ENCODE measurements around the gene FBXL3. TPM values are rescaled to one million over a fixed set of nuclear protein-coding genes. Genes with fewer than 3 reads are reported as not detected.

The FBXL3 gene
- total and polyA plus RNA-seq, 2 experiments from 2014 or later = 5.0 to 14.6 TPM

DNA sequence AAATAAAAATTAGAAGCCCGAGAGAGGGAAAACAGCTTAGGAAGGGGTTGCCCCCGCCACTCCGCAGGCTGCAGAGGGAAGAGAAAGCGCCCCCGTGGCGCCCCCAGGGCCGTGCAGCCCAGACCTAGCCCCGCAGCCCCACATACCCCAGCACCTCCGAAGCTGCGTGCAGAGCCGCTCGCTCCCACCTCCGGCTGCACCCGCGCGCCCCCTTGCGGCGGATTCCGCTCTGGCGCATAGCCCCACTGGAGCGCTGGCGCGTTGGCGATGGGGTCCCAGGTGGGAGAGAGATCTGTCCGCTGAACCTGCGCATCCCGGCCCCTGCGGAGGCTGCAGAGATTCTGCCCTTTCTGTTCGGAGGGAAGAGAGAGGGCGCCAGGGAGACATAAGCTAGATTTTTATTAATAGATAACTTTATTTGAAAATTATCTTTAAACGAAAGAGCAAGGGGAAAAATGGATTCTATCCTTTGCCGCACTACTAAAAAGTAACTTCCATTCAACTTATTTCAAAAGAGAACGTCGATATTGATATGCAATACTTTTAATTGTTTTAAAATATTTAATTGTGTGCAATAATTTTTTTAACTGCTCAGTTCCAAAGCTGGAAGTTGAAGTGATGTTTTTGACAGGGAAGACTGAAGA, 46.8 kb downstream of the FBXL3 start (continued):
- TF ChIP-seq, protein P1, sequence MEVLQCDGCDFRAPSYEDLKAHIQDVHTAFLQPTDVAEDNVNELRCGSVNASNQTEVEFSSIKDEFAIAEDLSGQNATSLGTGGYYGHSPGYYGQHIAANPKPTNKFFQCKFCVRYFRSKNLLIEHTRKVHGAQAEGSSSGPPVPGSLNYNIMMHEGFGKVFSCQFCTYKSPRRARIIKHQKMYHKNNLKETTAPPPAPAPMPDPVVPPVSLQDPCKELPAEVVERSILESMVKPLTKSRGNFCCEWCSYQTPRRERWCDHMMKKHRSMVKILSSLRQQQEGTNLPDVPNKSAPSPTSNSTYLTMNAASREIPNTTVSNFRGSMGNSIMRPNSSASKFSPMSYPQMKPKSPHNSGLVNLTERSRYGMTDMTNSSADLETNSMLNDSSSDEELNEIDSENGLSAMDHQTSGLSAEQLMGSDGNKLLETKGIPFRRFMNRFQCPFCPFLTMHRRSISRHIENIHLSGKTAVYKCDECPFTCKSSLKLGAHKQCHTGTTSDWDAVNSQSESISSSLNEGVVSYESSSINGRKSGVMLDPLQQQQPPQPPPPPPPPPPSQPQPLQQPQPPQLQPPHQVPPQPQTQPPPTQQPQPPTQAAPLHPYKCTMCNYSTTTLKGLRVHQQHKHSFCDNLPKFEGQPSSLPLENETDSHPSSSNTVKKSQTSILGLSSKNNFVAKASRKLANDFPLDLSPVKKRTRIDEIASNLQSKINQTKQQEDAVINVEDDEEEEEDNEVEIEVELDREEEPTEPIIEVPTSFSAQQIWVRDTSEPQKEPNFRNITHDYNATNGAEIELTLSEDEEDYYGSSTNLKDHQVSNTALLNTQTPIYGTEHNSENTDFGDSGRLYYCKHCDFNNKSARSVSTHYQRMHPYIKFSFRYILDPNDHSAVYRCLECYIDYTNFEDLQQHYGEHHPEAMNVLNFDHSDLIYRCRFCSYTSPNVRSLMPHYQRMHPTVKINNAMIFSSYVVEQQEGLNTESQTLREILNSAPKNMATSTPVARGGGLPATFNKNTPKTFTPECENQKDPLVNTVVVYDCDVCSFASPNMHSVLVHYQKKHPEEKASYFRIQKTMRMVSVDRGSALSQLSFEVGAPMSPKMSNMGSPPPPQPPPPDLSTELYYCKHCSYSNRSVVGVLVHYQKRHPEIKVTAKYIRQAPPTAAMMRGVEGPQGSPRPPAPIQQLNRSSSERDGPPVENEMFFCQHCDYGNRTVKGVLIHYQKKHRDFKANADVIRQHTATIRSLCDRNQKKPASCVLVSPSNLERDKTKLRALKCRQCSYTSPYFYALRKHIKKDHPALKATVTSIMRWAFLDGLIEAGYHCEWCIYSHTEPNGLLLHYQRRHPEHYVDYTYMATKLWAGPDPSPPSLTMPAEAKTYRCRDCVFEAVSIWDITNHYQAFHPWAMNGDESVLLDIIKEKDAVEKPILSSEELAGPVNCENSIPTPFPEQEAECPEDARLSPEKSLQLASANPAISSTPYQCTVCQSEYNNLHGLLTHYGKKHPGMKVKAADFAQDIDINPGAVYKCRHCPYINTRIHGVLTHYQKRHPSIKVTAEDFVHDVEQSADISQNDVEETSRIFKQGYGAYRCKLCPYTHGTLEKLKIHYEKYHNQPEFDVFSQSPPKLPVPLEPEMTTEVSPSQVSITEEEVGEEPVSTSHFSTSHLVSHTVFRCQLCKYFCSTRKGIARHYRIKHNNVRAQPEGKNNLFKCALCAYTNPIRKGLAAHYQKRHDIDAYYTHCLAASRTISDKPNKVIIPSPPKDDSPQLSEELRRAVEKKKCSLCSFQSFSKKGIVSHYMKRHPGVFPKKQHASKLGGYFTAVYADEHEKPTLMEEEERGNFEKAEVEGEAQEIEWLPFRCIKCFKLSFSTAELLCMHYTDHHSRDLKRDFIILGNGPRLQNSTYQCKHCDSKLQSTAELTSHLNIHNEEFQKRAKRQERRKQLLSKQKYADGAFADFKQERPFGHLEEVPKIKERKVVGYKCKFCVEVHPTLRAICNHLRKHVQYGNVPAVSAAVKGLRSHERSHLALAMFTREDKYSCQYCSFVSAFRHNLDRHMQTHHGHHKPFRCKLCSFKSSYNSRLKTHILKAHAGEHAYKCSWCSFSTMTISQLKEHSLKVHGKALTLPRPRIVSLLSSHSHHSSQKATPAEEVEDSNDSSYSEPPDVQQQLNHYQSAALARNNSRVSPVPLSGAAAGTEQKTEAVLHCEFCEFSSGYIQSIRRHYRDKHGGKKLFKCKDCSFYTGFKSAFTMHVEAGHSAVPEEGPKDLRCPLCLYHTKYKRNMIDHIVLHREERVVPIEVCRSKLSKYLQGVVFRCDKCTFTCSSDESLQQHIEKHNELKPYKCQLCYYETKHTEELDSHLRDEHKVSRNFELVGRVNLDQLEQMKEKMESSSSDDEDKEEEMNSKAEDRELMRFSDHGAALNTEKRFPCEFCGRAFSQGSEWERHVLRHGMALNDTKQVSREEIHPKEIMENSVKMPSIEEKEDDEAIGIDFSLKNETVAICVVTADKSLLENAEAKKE (CRISPR knock-in tag; IDR thresholded peaks at IDR 0.05) = no peak

GRCh38 chr13:76976929-76977328, 50.0 kb downstream of the FBXL3 start:
- no peak for TF ChIP-seq CREB1 (CRISPR knock-in tag; IDR thresholded peaks at IDR 0.05; ENCODE audit: low read depth)
- no peak for TF ChIP-seq CTCF (conservative IDR thresholded peaks at IDR 0.05; ENCODE audit: low read depth in 2 of 2)
- no peak for TF ChIP-seq POLR2AphosphoS5 (IDR thresholded peaks at IDR 0.05; ENCODE audit: low read depth)
- Histone ChIP-seq H3K36me3 (ENCODE audit: insufficient read depth) (no peaks in the 10 kb centered on the region), H3K79me2 (replicated peaks; ENCODE audit: insufficient read depth) (no peaks in the 10 kb centered on the region), H3K9me2 (ENCODE audit: insufficient read depth) (peaks cover 6% of the 10 kb centered on the region; the same call in 1 of the 2 replicates), H3F3A (replicated peaks; ENCODE audit: low read depth) (no peaks in the 10 kb centered on the region), H3K4me2 (no peak overlapping the region), H3K4me1 (ENCODE audit: insufficient read depth) (no peaks in the 10 kb centered on the region; the same call in 1 of the 2 replicates), H2AFZ (no peak overlapping the region), H3K4me3 (no peak overlapping the region), H3K27ac (ENCODE audit: low read depth) (no peak overlapping the region), H4K20me1 (replicated peaks; ENCODE audit: insufficient read depth) (no peaks in the 10 kb centered on the region), H3K27me3 (ENCODE audit: insufficient read depth) (no peaks in the 10 kb centered on the region)
- Mint-ChIP-seq H3K36me3 (ENCODE audit: low read depth) (no peaks in the 10 kb centered on the region), H3K9me3 (no peaks in the 10 kb centered on the region), H3K4me1 (peaks cover 12% of the 10 kb centered on the region; the same call in 1 of the 3 replicates), H3K4me3 (no peak overlapping the region), H3K27ac (no peak overlapping the region), H3K27me3 (ENCODE audit: insufficient read depth, low read depth, poor library complexity) (peaks cover 2% of the 10 kb centered on the region)
- DNase-seq (ENCODE audit: low spot score) (no peak), ATAC-seq (no peak)
